Measurements from ENCODE around the gene ARHGAP28.

ARHGAP28 gene

DNA sequence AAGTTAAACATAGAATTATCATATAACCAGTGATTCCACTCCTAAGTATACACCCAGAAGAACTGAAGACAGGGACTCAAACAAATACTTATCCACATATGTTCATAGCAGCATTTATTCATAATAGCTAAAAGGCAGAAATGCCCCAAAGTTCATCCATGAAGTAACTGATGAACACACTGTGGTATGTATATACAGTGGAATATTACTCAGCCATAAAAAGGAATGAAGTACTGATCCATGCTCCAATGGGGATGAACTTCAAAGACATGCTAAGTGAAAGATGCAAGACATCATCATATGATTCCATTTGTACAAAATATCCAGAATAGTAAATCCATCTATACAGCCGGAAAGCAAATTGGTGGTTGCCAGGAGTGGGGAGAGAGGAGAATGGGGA is 230.6 kb downstream of the ARHGAP28 start:
- TF ChIP-seq CTCF (IDR thresholded peaks at IDR 0.05; ENCODE audit: low read depth, low read length): no peak
- H3K4me3 ChIP-seq (replicated peaks in 1 of 2; ENCODE audit: low read depth in 2 of 2, low read length in 2 of 2): no peak overlapping the region
- no peak for DNase-seq (ENCODE audit: low read depth in 2 of 2)

DNA sequence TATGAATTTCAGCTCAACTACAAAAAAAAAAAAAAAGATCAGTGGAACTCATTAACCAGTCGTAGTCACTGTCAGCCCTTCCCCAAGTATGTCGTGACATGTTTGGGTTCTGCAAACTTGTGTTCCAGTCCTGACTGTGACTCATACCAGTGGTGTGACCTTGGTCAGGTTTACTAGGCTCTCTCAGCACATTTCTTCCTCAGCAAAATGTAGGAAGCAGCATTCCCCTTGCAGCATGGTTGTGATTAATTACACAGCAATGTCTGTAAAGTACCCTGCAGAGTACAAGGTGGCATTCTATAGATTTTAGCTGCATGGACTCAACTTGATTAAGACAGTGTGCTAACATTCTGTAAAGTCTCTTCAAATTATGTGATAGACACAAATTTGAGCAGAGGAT is 231.1 kb downstream of the ARHGAP28 start:
- H3K4me3 ChIP-seq (replicated peaks in 1 of 2; ENCODE audit: low read depth in 2 of 2, low read length in 2 of 2): no peak overlapping the region
- DNase-seq (ENCODE audit: low read depth in 2 of 2): peak; percentile 16 to 76
- no peak for TF ChIP-seq CTCF (IDR thresholded peaks at IDR 0.05; ENCODE audit: low read depth, low read length)

GRCh38 chr18:6961331-6961730 is 231.8 kb downstream of the ARHGAP28 start:
- no peak for DNase-seq (ENCODE audit: low read depth in 2 of 2)
- TF ChIP-seq CTCF (IDR thresholded peaks at IDR 0.05; ENCODE audit: low read depth, low read length): no peak

GRCh38 chr18:6962571-6963451 is 233.3 kb downstream of the ARHGAP28 start:
- no peak for DNase-seq (ENCODE audit: low read depth in 2 of 2)
- TF ChIP-seq CTCF (IDR thresholded peaks at IDR 0.05; ENCODE audit: low read depth, low read length): no peak
- no peak overlapping the region for H3K4me3 ChIP-seq (replicated peaks in 1 of 2; ENCODE audit: low read depth in 2 of 2, low read length in 2 of 2)

More at GRCh38 chr18:6961331-6961730, 231.8 kb downstream of the ARHGAP28 start:
- no peak overlapping the region for H3K4me3 ChIP-seq (replicated peaks in 1 of 2; ENCODE audit: low read depth in 2 of 2, low read length in 2 of 2)

DNA sequence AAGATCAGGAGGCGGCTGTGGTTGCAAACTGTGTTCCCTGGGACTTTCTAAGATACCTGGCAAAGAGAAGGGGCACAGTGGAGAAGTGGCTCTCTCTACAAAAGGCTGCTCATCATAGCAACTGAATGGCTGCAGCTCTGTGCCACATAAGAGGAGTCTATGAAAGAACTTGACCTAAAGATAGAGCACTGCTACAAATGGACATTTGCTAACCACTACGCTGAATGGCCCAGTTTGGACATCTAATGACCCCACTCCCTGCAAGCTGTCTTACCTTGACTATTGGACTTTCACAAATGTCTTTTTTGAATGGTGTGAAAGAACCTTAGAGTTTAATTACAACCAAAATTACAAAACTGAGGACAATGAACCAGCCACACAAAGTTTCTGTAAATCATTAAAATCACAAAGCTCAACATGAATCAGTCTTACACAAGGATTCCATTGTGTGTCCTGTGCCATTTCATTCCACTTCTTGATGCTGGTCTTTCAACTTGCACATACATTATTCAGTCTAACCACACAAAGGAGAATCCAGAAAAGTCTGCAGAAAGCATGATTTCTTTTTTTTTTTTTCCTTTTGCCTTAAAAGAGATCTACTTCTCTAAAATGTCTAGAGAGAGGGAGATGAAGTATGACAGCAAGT is 234.1 kb downstream of the ARHGAP28 start:
- DNase-seq (ENCODE audit: low read depth in 2 of 2): no peak
- no peak overlapping the region for H3K4me3 ChIP-seq (replicated peaks in 1 of 2; ENCODE audit: low read depth in 2 of 2, low read length in 2 of 2)
- TF ChIP-seq CTCF (IDR thresholded peaks at IDR 0.05; ENCODE audit: low read depth, low read length): no peak

Measured in cardiac fibroblast (primary cell).